B cell (primary cell): ENCODE results near the gene FOXN4. TPM values are rescaled to one million over a fixed set of nuclear protein-coding genes. Genes with fewer than 3 reads are reported as not detected.

Experiments
- ATAC-seq: fragments of 200-7000 bp; cut with Tn5 transposase; one replicate; pipeline ENCODE4 v1.10.0; 2021; ENCODE audit warnings: low read depth, mild to moderate bottlenecking, moderate number of reproducible peaks, moderate library complexity
- CTCF ChIA-PET: fragments of 350-600 bp; sonication (Branson Sonifier 250); formaldehyde crosslinking; loops from one replicate; lab custom pipeline; 2021; ENCODE audit warnings: antibody characterized with exemption, inconsistent platforms; lab: Charles Lee
- POLR2A ChIA-PET: fragments of 350-600 bp; sonication (Branson Sonifier 250); formaldehyde crosslinking; loops from one replicate; lab custom pipeline; 2021; ENCODE audit warnings: antibody characterized with exemption; lab: Charles Lee
- DNase-seq: peaks from one replicate; pipeline ENCODE4 v3.0.0; 2013
- H2AFZ ChIP-seq: 2 replicates; pipeline ENCODE4 v1.6.1; 2012; ENCODE audit warnings: mild to moderate bottlenecking, low read depth, low read length; ENCODE audit not compliant: insufficient read depth, poor library complexity, severe bottlenecking
- H3K27ac ChIP-seq, 2 donors: 1 replicate in 1 of 2; 2 replicates in 1 of 2; pipeline ENCODE4 v1.5.1; 2012 to 2013; ENCODE audit warnings: low read length in 2 of 2, mild to moderate bottlenecking in 2 of 2, moderate library complexity in 1 of 2
- H3K27me3 ChIP-seq, 4 experiments: fragments of 200-600 bp in 1 of 4; sonication (generic) in 1 of 4; replicated peaks in 1 of 4; 1 replicate in 2 of 4; 2 replicates in 2 of 4; pipeline versions ENCODE4 v1.6.1 to v1.7.0; 2013 to 2016; ENCODE audit warnings: low read length in 3 of 4, mild to moderate bottlenecking in 2 of 4, mixed read lengths in 1 of 4, moderate library complexity in 1 of 4; ENCODE audit not compliant: insufficient read depth in 4 of 4, control insufficient read depth in 3 of 4; ENCODE audit errors: control extremely low read depth in 1 of 4
- H3K36me3 ChIP-seq, 2 experiments: replicated peaks in 1 of 2; 1 replicate in 1 of 2; 2 replicates in 1 of 2; pipeline versions ENCODE4 v1.6.1 to v1.7.1; 2013; ENCODE audit warnings: low read length in 1 of 2; ENCODE audit not compliant: insufficient read depth in 2 of 2, control insufficient read depth in 1 of 2; ENCODE audit errors: control extremely low read depth in 1 of 2, extremely low read depth in 1 of 2
- H3K4me1 ChIP-seq, 2 donors: fragments of 200-600 bp in 1 of 2; sonication (generic) in 1 of 2; 1 replicate in 1 of 2; 2 replicates in 1 of 2; pipeline versions ENCODE4 v1.5.1 to v1.6.1; 2013 to 2017; ENCODE audit warnings: low read length in 2 of 2; ENCODE audit not compliant: control insufficient read depth in 2 of 2, insufficient read depth in 2 of 2
- H3K4me2 ChIP-seq: replicated peaks from 2 replicates; pipeline ENCODE3; 2012; ENCODE audit warnings: mild to moderate bottlenecking, low read depth, low read length; ENCODE audit not compliant: poor library complexity, severe bottlenecking
- H3K4me3 ChIP-seq, 5 experiments: fragments of 200-600 bp in 1 of 5; sonication (generic) in 1 of 5; 1 replicate in 3 of 5; 2 replicates in 2 of 5; pipeline versions ENCODE4 v1.5.1 to v1.7.0; 2011 to 2016; ENCODE audit warnings: low read length in 4 of 5, mild to moderate bottlenecking in 4 of 5, low read depth in 2 of 5, control low read depth in 1 of 5, moderate library complexity in 1 of 5; ENCODE audit not compliant: insufficient read depth in 1 of 5; ENCODE audit errors: control extremely low read depth in 1 of 5, extremely low read depth in 1 of 5
- H3K79me2 ChIP-seq: fragments of 200-600 bp; sonication (generic); one replicate; pipeline ENCODE4 v1.6.0; 2016; ENCODE audit warnings: low read length; ENCODE audit not compliant: control insufficient read depth, insufficient read depth
- H3K9ac ChIP-seq: fragments of 200-600 bp; sonication (generic); 2 replicates; pipeline ENCODE4 v1.6.1; 2017; ENCODE audit warnings: mild to moderate bottlenecking, low read length, moderate library complexity
- H3K9me3 ChIP-seq, 3 donors: one replicate each; pipeline versions ENCODE4 v1.6.1 to v1.7.1; 2013; ENCODE audit warnings: low read length in 2 of 3; ENCODE audit not compliant: control insufficient read depth in 2 of 3, insufficient read depth in 1 of 3; ENCODE audit errors: control extremely low read depth in 1 of 3
- H4K20me1 ChIP-seq: 2 replicates; pipeline ENCODE4 v1.6.0; 2012; ENCODE audit warnings: mild to moderate bottlenecking, low read length; ENCODE audit not compliant: insufficient read depth, control insufficient read depth, poor library complexity, severe bottlenecking
- H3K27ac Mint-ChIP-seq: one replicate; pipeline ENCODE4 v1.8.0; 2021; ENCODE audit warnings: mixed read lengths
- H3K27me3 Mint-ChIP-seq: one replicate; pipeline ENCODE4 v1.8.0; 2021; ENCODE audit warnings: mixed read lengths
- H3K4me1 Mint-ChIP-seq: one replicate; pipeline ENCODE4 v1.8.0; 2021; ENCODE audit warnings: mixed read lengths
- H3K4me3 Mint-ChIP-seq: one replicate; pipeline ENCODE4 v1.8.0; 2021; ENCODE audit warnings: mixed read lengths
- H3K9me3 Mint-ChIP-seq: one replicate; pipeline ENCODE4 v1.8.0; 2022; ENCODE audit warnings: mixed read lengths; ENCODE audit not compliant: insufficient read depth
- EZH2 ChIP-seq: IDR thresholded peaks from 2 replicates; pipeline ENCODE4 v1.6.1; 2012; ENCODE audit warnings: borderline replicate concordance, low read depth, mild to moderate bottlenecking, moderate library complexity, low read length; ENCODE audit not compliant: insufficient read depth, poor library complexity, severe bottlenecking
- WGBS: methylation state at CpG from one replicate; pipeline ENCODE4 v1.1.5; 2013; ENCODE audit warnings: missing lambda C conversion rate; ENCODE audit not compliant: insufficient coverage; 5-methylcytosine and 5-hydroxymethylcytosine counted together
- intact Hi-C: fragments of 100-400 bp; cut with micrococcal nuclease; formaldehyde crosslinking; loops from one replicate; pipeline ENCODE4 v1.10.0; 2022
- polyA plus RNA-seq: library from polyadenylated mRNA; depleted of rRNA; stranded (reverse); fragments of >200 nt; gene quantifications from 2 replicates; pipeline ENCODE4 v1.2.3, GENCODE V29; 2012
- total RNA-seq, 2 donors: library from RNA; stranded (reverse); fragments of 120-200 nt in 1 of 2; gene quantifications; 1 replicate in 1 of 2; 2 replicates in 1 of 2; pipeline versions ENCODE4 v1.2.3 to v1.2.4, GENCODE V29; 2013 to 2022
- TF ChIP-seq, protein P1 (sequence below): fragments of 200-600 bp; IDR thresholded peaks from one replicate; pipeline ENCODE4 v1.8.0; 2022; ENCODE audit warnings: antibody characterized with exemption, mild to moderate bottlenecking

Gene FOXN4
- total and polyA plus RNA-seq, 2 donors (not counting 1 experiment from before 2014, with no cell fraction given), result not detected

DNA sequence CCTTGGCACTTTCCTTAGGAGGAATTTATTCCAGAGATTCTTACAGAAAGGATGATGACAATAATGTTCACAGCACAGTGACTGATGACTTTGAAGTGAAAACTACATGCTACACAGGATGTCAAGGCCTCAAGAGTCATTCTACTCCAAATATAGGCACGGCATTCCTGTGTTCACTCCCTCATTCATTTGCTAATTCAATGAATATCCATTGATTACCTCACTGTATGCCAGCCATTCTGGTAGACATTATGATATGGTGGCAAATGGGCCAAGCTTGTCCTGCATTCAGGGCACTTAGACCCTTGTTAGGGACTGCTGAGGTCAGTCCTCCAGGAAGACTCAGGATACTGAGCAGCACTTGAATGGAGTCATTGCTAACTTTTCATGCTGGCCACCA lies 48.0 kb downstream of the FOXN4 start:
- peaks cover 0 to 12% (median 0%) of the 10 kb centered on the region in 3 donors for H3K9me3 ChIP-seq
- no peak overlapping the region for H3K27ac Mint-ChIP-seq
- H3K27me3 ChIP-seq, result no peaks in the 10 kb centered on the region
- WGBS, result no CpG with 5 or more reads among the region's 1 CpG
- DNase-seq (no peak), ATAC-seq (no peak)
- no peaks in the 10 kb centered on the region for H4K20me1 ChIP-seq
- intact Hi-C loops, result no loop called here
- H2AFZ ChIP-seq, result no peak overlapping the region
- peaks cover 2% of the 10 kb centered on the region for H3K9me3 Mint-ChIP-seq
- H3K27me3 Mint-ChIP-seq, result no peaks in the 10 kb centered on the region
- POLR2A ChIA-PET, result no interaction called here
- no peaks in the 10 kb centered on the region for H3K4me1 ChIP-seq
- no peaks in the 10 kb centered on the region for H3K79me2 ChIP-seq
- no peak overlapping the region for H3K4me2 ChIP-seq
- no peak overlapping the region for H3K4me3 ChIP-seq
- CTCF ChIA-PET, result no interaction called here
- H3K27ac ChIP-seq, result no peak overlapping the region
- H3K4me3 Mint-ChIP-seq, result no peak overlapping the region
- H3K4me1 Mint-ChIP-seq, result no peaks in the 10 kb centered on the region
- no peak for TF ChIP-seq EZH2
- TF ChIP-seq, protein P1, sequence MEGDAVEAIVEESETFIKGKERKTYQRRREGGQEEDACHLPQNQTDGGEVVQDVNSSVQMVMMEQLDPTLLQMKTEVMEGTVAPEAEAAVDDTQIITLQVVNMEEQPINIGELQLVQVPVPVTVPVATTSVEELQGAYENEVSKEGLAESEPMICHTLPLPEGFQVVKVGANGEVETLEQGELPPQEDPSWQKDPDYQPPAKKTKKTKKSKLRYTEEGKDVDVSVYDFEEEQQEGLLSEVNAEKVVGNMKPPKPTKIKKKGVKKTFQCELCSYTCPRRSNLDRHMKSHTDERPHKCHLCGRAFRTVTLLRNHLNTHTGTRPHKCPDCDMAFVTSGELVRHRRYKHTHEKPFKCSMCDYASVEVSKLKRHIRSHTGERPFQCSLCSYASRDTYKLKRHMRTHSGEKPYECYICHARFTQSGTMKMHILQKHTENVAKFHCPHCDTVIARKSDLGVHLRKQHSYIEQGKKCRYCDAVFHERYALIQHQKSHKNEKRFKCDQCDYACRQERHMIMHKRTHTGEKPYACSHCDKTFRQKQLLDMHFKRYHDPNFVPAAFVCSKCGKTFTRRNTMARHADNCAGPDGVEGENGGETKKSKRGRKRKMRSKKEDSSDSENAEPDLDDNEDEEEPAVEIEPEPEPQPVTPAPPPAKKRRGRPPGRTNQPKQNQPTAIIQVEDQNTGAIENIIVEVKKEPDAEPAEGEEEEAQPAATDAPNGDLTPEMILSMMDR, result no peak
- H3K9ac ChIP-seq, result no peak overlapping the region
- no peaks in the 10 kb centered on the region for H3K36me3 ChIP-seq

- Histone ChIP-seq H3K27me3 (no peaks in the 10 kb centered on the region), H3K79me2 (no peaks in the 10 kb centered on the region), H3K27ac (no peak overlapping the region), H3K9me3 (peaks cover 0 to 13% (median 0%) of the 10 kb centered on the region in 3 donors), H3K9ac (no peak overlapping the region), H3K4me3 (no peak overlapping the region), H3K36me3 (no peaks in the 10 kb centered on the region), H3K4me1 (no peaks in the 10 kb centered on the region), H4K20me1 (no peaks in the 10 kb centered on the region), H3K4me2 (no peak overlapping the region), H2AFZ (no peak overlapping the region)
- TF ChIP-seq EZH2, result no peak
- TF ChIP-seq, protein P1, result no peak
- ChIA-PET POLR2A (no interaction called here), CTCF (no interaction called here)
- DNase-seq (no peak), ATAC-seq (no peak)
- Mint-ChIP-seq H3K27me3 (no peaks in the 10 kb centered on the region), H3K27ac (no peak overlapping the region), H3K9me3 (peaks cover 2% of the 10 kb centered on the region), H3K4me3 (no peak overlapping the region), H3K4me1 (no peaks in the 10 kb centered on the region)
- intact Hi-C loops, result no loop called here
- 100% methylated on average over 1 of the region's 1 CpG for WGBS
These were observed 49.6 kb downstream of the FOXN4 start for GRCh38 chr12:109259545-109259895.
